MCF 10A (cell line): ENCODE data around the gene TNFSF9. TPM values are rescaled to one million over a fixed set of nuclear protein-coding genes. Genes with fewer than 3 reads are reported as not detected.

ENCODE experiments used
- BruUV-seq: library from RNA; stranded (reverse); fragments of 400-500 nt; replicated peaks from 2 replicates; lab custom pipeline; 2021; lab: Mats Ljungman, UMichigan
- CTCF ChIA-PET: fragments of 300-600 bp; sonication (Branson Sonifier 250); formaldehyde crosslinking; extraction: SDS; loops from one replicate; lab custom pipeline; 2021; ENCODE audit warnings: antibody characterized with exemption, inconsistent platforms; lab: Yijun Ruan, JAX
- POLR2A ChIA-PET: fragments of 300-600, 350-650 bp; sonication (Branson Sonifier 250); formaldehyde crosslinking; extraction: SDS; loops from one replicate; lab custom pipeline; 2020; ENCODE audit warnings: antibody characterized with exemption, inconsistent platforms; lab: Yijun Ruan, JAX
- DNase-seq: peaks from one replicate; pipeline ENCODE4 v3.0.0-alpha.2; 2018; ENCODE audit not compliant: unreplicated experiment
- H3K27ac Mint-ChIP-seq: one replicate; pipeline ENCODE4 v1.8.0; 2022; ENCODE audit warnings: mild to moderate bottlenecking, low read depth, mixed read lengths; ENCODE audit not compliant: unreplicated experiment
- H3K27me3 Mint-ChIP-seq: one replicate; pipeline ENCODE4 v1.8.0; 2022; ENCODE audit warnings: mixed read lengths; ENCODE audit not compliant: insufficient read depth, unreplicated experiment
- H3K36me3 Mint-ChIP-seq: one replicate; pipeline ENCODE4 v1.8.0; 2022; ENCODE audit warnings: mild to moderate bottlenecking, moderate library complexity, mixed read lengths; ENCODE audit not compliant: insufficient read depth, unreplicated experiment
- H3K4me1 Mint-ChIP-seq: one replicate; pipeline ENCODE4 v1.8.0; 2022; ENCODE audit warnings: mixed read lengths; ENCODE audit not compliant: insufficient read depth, unreplicated experiment
- H3K4me3 Mint-ChIP-seq: one replicate; pipeline ENCODE4 v1.8.0; 2022; ENCODE audit warnings: mild to moderate bottlenecking, moderate library complexity, mixed read lengths; ENCODE audit not compliant: unreplicated experiment
- H3K9me3 Mint-ChIP-seq: one replicate; pipeline ENCODE4 v1.8.0; 2022; ENCODE audit warnings: mixed read lengths; ENCODE audit not compliant: unreplicated experiment
- intact Hi-C: fragments of 100-400 bp; cut with micrococcal nuclease; formaldehyde crosslinking; loops from 2 replicates; pipeline ENCODE4 v1.14.1; 2022
- total RNA-seq: library from RNA; stranded (reverse); gene quantifications from 2 replicates; pipeline ENCODE4 v1.2.3, GENCODE V29; 2022
- TF ChIP-seq, protein P1 (sequence below): fragments of 200-600 bp; IDR thresholded peaks from one replicate; pipeline ENCODE4 v1.8.0; 2022; ENCODE audit warnings: antibody characterized with exemption, mild to moderate bottlenecking; ENCODE audit not compliant: unreplicated experiment

TNFSF9 gene
- total RNA-seq, 1 experiment from 2014 or later = 6.2 TPM

- no peaks in the 10 kb centered on the region for H3K27me3 Mint-ChIP-seq
- POLR2A ChIA-PET = interaction anchor here (0.6 to 2.4 kb wide), 28 partner anchors 7 to 543 kb away, joined by 3 to 26 read pairs (median 3); partner anchors contain the start of genes C3, CRB3, GPR108 and GTF2F1
- H3K4me3 Mint-ChIP-seq = peak overlapping the region; percentile 84
- H3K27ac Mint-ChIP-seq = peak overlapping the region; percentile 94
- peaks cover 36% of the 10 kb centered on the region for H3K36me3 Mint-ChIP-seq
- H3K4me1 Mint-ChIP-seq = peaks cover 34% of the 10 kb centered on the region
- CTCF ChIA-PET = interaction anchor here (0.6 to 0.9 kb wide), 2 partner anchors 15 to 102 kb away, joined by 3 to 5 read pairs; no protein-coding TSS in a partner anchor
- TSS peak; percentile 73 for BruUV-seq
- no peak for DNase-seq
- intact Hi-C loops = no loop called here
- TF ChIP-seq, protein P1, sequence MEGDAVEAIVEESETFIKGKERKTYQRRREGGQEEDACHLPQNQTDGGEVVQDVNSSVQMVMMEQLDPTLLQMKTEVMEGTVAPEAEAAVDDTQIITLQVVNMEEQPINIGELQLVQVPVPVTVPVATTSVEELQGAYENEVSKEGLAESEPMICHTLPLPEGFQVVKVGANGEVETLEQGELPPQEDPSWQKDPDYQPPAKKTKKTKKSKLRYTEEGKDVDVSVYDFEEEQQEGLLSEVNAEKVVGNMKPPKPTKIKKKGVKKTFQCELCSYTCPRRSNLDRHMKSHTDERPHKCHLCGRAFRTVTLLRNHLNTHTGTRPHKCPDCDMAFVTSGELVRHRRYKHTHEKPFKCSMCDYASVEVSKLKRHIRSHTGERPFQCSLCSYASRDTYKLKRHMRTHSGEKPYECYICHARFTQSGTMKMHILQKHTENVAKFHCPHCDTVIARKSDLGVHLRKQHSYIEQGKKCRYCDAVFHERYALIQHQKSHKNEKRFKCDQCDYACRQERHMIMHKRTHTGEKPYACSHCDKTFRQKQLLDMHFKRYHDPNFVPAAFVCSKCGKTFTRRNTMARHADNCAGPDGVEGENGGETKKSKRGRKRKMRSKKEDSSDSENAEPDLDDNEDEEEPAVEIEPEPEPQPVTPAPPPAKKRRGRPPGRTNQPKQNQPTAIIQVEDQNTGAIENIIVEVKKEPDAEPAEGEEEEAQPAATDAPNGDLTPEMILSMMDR = no peak
- no peaks in the 10 kb centered on the region for H3K9me3 Mint-ChIP-seq
These were observed 533 bp downstream of the TNFSF9 start for GRCh38 chr19:6531163-6531955.

- intact Hi-C loops = no loop called here
- peaks cover 34% of the 10 kb centered on the region for H3K4me1 Mint-ChIP-seq
- POLR2A ChIA-PET = interaction anchor here (0.6 to 2.4 kb wide), 6 partner anchors 15 to 543 kb away, joined by 3 to 25 read pairs (median 3); partner anchors contain the start of gene C3
- H3K27ac Mint-ChIP-seq = peak overlapping the region; percentile 94
- no peak for DNase-seq
- H3K36me3 Mint-ChIP-seq = peaks cover 40% of the 10 kb centered on the region
- peak overlapping the region; percentile 84 for H3K4me3 Mint-ChIP-seq
- H3K9me3 Mint-ChIP-seq = no peaks in the 10 kb centered on the region
- CTCF ChIA-PET = interaction anchor here (0.6 to 0.9 kb wide), 3 partner anchors 15 to 187 kb away, joined by 3 to 5 read pairs (median 4); no protein-coding TSS in a partner anchor
- no peaks in the 10 kb centered on the region for H3K27me3 Mint-ChIP-seq
- TF ChIP-seq, protein P1 = no peak
- BruUV-seq = no TSS peak
These were observed 1.1 kb downstream of the TNFSF9 start for GRCh38 chr19:6531956-6532243.

DNA sequence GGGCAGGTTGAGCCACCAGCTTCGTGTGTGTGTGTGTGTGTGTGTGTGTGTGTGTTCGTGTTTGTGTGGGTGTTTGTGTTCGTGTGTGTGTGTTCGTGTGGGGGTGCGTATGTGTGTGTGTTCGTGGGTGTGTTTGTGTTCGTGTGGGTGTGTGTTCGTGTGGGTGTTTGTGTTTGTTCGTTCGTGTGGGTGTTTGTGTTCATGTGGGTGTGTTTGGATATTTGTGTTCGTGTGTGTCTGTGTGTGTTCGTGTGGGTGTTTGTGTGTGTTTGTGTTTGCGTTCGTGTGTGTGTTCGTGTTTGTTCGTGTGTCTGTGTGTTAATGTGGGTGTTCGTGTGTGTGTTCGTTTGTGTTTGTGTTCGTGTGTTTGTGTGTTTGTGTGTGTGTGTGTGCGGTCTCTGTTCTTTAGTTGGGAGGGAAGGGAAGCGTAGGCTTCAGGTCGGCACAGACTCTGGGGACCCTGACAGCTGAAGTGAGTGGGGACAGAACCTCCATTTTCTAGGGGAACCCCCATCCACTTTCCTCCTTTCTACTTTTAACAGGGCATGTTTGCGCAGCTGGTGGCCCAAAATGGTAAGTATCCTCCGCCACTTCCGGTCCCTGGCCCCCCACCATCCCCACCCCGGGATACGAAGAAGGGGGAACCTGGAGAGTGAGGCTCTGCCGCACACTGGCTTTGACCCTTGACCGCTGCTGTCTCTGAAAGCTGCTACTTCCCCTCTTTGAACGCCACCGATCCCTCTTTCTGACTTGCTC, 1.6 kb downstream of the TNFSF9 start:
- H3K27ac Mint-ChIP-seq = peak overlapping the region; percentile 94
- POLR2A ChIA-PET = interaction anchor here (0.7 to 2.4 kb wide), 5 partner anchors 15 to 544 kb away, joined by 3 to 25 read pairs (median 3); partner anchors contain the start of gene C3
- H3K36me3 Mint-ChIP-seq = peaks cover 40% of the 10 kb centered on the region
- no peaks in the 10 kb centered on the region for H3K27me3 Mint-ChIP-seq
- CTCF ChIA-PET = interaction anchor here (0.6 to 0.9 kb wide), 3 partner anchors 16 to 186 kb away, joined by 3 to 5 read pairs (median 4); no protein-coding TSS in a partner anchor
- TF ChIP-seq, protein P1 = no peak
- peaks cover 34% of the 10 kb centered on the region for H3K4me1 Mint-ChIP-seq
- peak overlapping the region; percentile 84 for H3K4me3 Mint-ChIP-seq
- BruUV-seq = no TSS peak
- no peaks in the 10 kb centered on the region for H3K9me3 Mint-ChIP-seq
- no peak for DNase-seq
- intact Hi-C loops = no loop called here

GRCh38 chr19:6533000-6533328, 2.1 kb downstream of the TNFSF9 start:
- BruUV-seq = no TSS peak
- Mint-ChIP-seq H3K9me3 (no peaks in the 10 kb centered on the region), H3K4me1 (peaks cover 39% of the 10 kb centered on the region), H3K27me3 (no peaks in the 10 kb centered on the region), H3K27ac (peak overlapping the region; percentile 94), H3K4me3 (peak overlapping the region; percentile 84), H3K36me3 (peaks cover 40% of the 10 kb centered on the region)
- TF ChIP-seq, protein P1 = no peak
- POLR2A ChIA-PET = interaction anchor here (1.2 kb wide), 1 partner anchor 188 kb away, joined by 3 read pairs; the partner anchor contains the start of gene C3
- no peak for DNase-seq
- CTCF ChIA-PET = no interaction called here
- intact Hi-C loops = no loop called here
